Stimulated activated CD4-positive, alpha-beta T cell treated with anti-CD3 and anti-CD28 coated beads, Interleukin-12 subunit alpha, Interleukin-12 subunit beta, amount 100 ng/mL, for 24 hours (primary cell): ENCODE data around the gene ZNF225.
"Not testable (repeated sequence)": the region's sequence is repeated elsewhere in the genome, so short reads cannot be mapped to it uniquely, and the experiment has no call there.

ENCODE experiments used
- DNase-seq, 2 experiments: peaks; one replicate each; pipeline ENCODE4 v3.0.0-alpha.2; 2020; ENCODE audit warnings: low read depth in 2 of 2

ZNF225 gene

GRCh38 chr19:44113138-44113783 lies at the start of gene ZNF225:
Gene ZNF225, plus strand, starts transcription at chr19:44113399. Its CDS starts 2,429 bp downstream, at chr19:44115828.
- peak; percentile 71 to 78 for DNase-seq

GRCh38 chr19:44066305-44066704 lies 46.9 kb upstream of the ZNF225 start:
- DNase-seq, result no peak

DNA sequence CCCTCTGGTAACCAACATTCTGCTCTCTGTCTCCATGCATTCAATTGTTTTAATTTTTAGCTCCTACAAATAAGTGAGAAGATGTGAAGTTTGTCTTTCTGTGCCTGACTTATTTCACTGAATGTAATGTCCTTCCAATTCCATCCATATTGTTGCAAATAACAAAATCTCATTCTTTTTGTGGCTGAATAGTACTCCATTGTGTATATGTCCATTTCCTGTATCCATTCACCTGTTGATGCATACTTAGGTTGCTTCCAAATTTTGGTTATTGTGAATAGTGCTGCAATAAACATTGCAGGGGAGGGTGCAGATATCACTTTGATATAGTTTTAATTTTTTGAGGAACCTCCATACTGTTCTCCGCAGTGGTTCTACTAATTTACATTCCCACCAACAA lies 43.8 kb upstream of the ZNF225 start:
- DNase-seq, result no peak

- DNase-seq, result peak; percentile 74
These were observed 41.2 kb upstream of the ZNF225 start, which contains the start of gene ZNF284 for GRCh38 chr19:44071824-44072542. Gene ZNF284, plus strand, starts transcription at chr19:44072159. Its CDS starts 4,231 bp downstream, at chr19:44076390.

- DNase-seq, result no peak
These were observed 40.4 kb upstream of the ZNF225 start for GRCh38 chr19:44072543-44073401.

- no peak for DNase-seq
These were observed 36.9 kb upstream of the ZNF225 start for GRCh38 chr19:44076325-44076724.

DNA sequence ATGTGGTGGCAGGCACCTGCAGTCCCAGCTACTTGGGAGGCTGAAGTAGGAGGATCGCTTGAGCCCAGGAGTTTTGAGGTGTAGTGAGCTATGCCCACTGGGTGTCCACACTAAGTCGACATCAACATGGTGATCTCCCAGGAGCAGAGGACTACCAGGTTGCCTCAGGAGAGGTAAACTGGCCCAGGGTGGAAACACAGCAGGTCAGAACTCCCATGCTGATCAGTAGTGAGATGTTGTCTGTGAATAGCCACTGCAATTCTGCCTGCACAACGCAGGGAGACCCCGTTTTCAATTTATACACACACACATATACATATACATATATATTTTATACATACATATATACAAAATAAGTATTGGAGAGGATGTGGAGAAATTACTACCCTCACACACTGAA lies 21.1 kb upstream of the ZNF225 start:
- DNase-seq, result no peak

DNA sequence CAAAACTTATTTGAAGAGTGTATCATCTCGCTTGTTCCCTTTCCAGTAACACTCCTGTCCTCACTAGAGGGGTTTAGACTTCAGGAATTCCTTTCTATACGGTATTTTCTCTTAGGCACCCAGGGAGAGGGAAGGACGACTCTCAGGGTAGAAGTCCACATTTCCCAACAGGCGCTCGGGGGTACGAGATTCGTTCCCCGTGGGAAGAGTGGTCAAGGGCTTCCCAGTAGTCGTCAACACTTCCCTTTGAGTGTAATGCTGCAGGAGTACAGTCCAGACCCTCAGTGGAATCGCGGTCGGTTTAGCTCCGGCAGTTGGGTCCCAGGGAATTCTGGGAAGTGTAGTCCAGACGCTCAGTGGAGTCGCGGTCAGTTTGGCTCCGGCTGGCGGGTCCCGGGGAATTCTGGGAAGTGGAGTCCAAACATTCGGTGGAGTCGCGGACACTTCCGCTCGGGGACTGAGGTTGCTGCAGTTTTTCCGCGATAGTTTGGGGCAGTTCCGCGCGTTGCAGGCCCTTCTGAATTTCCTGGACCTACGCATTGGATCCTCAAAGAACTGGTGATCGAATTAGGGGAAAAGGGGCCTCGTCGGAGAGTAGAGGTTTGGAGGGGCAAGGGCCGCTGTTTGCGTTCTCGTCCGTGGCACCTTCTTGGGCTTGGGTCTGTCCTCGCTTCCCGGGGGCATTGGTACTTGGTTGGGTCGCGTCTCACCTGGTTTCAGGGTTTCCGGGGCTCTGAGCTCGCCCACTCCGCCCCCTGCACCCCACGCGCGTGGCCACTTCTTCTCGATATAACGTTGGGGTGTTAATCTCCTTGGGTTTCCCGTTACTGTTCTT lies 19.1 kb upstream of the ZNF225 start, which contains the start of gene ZNF224:
Gene ZNF224, plus strand, starts transcription at position 431 of the 835 bp plus-strand sequence. CDS start 3,513 bp downstream, outside the sequence.
- peak; percentile 67 to 74 for DNase-seq

DNA sequence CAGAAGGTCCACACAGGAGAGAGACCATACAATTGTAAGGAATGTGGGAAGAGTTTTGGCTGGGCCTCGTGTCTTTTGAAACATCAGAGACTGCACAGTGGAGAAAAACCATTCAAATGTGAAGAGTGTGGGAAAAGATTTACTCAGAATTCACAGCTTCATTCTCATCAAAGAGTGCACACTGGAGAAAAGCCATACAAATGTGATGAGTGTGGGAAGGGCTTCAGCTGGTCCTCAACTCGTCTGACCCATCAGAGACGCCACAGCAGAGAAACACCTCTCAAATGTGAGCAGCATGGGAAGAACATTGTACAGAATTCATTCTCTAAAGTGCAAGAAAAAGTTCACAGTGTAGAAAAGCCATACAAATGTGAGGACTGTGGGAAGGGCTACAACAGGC lies 5.4 kb upstream of the ZNF225 start:
- DNase-seq, result no peak

DNA sequence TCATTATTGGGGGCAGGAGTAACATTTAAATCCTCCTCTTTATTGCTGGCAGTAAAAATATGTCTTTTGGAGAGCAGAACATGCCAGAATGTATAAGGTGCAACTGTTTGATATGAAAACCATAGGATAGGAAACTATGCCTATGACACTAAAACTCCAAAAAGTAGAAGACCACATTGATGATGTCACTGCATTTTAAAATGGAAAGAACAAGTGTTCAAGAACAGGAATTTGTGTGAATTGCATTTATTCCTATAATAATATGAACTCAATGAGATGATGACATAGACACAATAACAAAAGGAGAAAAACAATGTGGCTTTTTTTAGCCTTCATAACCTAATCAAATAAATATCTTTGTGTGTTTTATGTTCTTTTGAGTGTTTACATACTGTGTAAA lies 3.7 kb upstream of the ZNF225 start:
- no peak for DNase-seq

- DNase-seq, result no peak
These were observed 1.2 kb upstream of the ZNF225 start for GRCh38 chr19:44111910-44112463.

DNA sequence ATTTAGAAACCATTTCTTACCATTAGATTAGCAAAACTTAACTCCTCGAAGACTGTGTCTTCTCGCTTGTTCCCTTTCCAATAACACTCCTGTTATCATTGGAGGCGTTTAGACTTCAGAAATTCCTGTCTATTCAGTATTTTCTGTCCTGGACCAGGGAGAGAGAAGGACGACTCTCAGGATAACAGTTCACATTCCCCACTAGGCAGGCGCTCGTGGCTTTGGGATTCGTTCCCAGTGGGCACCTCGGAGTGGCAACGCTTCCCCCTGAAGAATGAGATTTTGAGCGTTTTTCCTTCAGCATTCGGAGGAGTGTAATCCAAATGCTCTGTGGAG lies 429 bp upstream of the ZNF225 start:
- DNase-seq, result no peak

DNA sequence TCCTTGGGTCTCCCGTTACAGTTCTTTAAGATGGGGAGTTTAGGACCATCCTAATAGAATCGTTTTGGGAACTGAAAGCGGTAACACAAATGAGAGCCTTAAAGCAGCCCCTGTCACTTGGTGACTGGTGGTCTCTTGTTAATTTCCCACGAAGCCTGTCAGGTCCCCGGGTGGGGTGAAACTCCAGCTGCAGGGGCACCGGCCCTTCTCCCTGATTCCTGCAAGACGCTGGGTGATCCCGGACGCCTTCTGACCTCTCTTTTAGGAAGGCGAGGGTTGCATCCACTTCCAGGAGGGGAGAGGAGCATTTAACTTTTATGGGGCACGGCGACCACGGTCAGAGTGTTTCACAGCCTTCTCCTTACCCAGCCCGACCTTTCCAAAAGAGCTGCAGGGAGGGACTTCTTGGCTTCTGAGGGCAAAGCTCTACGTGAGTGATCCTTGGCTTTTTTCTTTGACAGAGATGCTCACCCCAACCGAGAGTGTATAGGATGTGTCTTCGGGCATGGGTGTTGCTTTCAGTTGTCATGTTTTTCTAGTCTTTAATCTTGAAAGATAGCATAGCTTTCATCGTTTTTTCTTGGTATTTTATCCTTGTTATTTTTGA lies 688 bp downstream of the ZNF225 start:
- DNase-seq, result no peak

- not testable (repeated sequence) for DNase-seq
These were observed 8.0 kb downstream of the ZNF225 start for GRCh38 chr19:44121162-44121561.

DNA sequence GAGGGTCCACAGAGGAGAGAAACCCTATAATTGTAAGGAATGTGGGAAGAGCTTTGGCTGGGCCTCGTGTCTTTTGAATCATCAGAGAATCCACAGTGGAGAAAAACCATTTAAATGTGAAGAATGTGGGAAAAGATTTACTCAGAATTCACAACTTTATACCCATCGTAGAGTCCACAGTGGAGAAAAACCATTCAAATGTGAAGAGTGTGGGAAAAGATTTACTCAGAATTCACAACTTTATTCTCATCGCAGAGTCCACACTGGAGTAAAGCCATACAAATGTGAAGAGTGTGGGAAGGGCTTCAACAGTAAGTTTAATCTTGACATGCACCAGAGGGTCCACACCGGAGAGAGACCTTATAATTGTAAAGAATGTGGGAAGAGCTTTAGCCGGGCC lies 18.8 kb downstream of the ZNF225 start:
- DNase-seq, result no peak

DNA sequence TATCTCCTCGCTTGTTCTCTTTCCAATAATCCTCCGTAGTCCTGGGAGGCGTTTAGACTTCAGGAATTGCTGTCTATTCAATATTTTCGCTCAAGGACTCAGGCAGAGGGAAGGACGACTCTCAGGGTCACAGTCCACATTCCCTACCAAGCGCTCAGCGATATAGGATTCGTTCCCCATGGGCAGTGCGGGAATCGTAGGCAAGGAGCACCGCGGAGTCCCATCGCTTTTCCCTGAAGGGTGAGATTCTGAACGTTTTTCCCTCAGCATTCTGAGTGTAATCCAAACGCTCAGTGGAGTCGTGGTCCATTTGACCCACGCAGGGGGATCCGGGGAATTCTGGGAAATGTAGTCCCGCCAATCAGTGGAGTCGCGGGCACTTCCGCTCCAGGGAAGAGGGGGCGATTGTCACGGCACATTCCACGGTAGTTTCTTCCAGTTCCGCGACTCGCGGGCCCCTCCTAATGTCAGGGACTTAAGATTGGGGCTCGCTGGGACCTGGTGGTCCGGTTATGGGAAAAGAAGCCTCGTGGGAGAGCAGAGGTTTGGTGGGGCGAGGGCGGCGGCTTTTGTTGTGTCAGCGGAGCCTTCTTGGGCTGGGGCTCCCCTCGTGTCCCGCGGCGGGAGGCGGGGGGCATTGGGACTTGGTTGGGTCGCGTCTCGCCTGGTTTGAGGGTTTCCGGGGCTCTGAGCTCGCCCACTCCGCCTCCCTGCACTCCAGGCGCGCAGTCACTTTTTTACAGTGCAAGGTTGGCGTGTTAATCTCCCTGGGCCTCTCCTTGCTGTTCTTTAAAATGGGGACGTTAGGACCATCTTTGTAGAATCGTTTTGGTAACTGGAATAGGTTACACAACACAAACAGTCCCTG lies 28.2 kb downstream of the ZNF225 start, which contains the start of gene ZNF234:
Gene ZNF234, plus strand, starts transcription at position 364 of the 868 bp plus-strand sequence. CDS start 3,079 bp downstream, outside the sequence.
- DNase-seq, result peak; percentile 59 to 60

DNA sequence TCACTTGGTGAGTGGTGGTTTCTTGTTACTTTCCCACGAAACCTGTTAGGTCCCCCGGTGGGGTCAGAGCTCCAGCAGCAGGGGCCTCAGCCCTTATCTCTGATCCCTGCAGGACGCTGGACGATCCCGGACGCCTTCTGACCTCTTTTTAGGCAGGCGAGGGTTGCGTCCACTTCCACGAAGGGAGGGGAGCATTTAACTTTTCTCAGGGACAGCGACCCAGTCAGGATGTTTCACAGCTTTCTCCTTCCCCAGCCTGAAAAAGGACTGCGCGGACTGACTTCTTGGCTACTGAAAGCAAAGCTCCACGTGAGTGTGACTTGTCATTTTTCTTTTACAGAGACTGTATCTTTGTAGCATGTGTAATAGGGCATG lies 28.8 kb downstream of the ZNF225 start:
- no peak for DNase-seq

DNA sequence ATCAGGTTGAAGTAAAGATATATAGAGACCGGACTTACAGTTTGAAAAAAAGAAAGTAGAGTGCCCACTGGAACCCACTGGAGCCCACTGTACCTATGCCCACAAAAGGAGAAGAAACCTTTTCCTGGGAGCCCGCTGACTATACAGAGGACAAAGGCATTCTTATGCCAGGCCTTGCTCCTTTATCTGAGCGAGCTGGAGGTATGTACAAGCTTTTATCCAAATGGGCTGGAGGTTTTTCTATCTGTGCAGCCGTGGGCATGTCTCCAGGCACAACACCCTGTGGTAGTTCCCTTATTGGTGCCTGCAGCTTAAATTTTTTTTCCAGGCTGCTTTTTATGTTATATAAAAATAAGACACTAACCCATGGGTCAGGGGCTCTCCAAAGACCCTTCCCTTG lies 36.6 kb downstream of the ZNF225 start:
- no peak for DNase-seq

DNA sequence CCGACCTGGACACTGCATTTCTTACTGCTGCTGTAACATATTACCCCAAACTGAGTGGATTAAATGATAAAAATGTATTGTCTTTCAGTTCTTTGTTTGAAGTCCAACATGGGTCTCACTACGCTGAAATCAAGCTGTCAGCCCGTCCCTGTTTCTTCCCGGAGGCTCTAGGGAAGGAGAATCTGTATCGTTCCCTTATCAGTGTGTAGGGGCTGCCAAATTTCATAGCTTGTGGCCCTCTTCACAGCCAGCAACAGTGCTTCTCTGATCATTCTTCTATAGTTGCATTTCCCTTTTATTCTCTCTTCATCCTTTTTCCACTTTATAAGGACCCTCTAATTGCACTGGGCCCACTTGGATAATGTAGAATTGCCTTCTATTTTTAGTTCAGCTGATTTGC lies 38.3 kb downstream of the ZNF225 start:
- no peak for DNase-seq

DNA sequence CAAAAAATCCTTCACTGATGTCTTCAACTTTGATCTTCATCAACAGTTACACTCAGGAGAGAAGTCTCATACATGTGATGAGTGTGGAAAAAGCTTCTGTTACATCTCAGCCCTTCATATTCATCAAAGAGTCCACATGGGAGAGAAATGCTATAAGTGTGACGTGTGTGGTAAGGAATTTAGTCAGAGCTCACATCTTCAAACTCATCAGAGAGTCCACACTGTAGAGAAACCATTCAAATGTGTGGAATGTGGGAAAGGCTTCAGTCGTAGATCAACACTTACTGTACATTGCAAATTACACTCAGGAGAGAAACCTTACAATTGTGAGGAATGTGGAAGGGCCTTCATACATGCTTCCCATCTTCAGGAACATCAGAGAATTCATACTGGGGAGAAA lies 43.3 kb downstream of the ZNF225 start:
- no peak for DNase-seq
